ENCODE data around the gene LRRK1. TPM values are rescaled to one million over a fixed set of nuclear protein-coding genes. Genes with fewer than 3 reads are reported as not detected.
A peak's percentile ranks its signal among the peaks of the same experiment; 100 is the strongest.

LRRK1 gene
- total and polyA plus RNA-seq, 7 donors: 7.1 to 27.4 (median 10.2) TPM

DNA sequence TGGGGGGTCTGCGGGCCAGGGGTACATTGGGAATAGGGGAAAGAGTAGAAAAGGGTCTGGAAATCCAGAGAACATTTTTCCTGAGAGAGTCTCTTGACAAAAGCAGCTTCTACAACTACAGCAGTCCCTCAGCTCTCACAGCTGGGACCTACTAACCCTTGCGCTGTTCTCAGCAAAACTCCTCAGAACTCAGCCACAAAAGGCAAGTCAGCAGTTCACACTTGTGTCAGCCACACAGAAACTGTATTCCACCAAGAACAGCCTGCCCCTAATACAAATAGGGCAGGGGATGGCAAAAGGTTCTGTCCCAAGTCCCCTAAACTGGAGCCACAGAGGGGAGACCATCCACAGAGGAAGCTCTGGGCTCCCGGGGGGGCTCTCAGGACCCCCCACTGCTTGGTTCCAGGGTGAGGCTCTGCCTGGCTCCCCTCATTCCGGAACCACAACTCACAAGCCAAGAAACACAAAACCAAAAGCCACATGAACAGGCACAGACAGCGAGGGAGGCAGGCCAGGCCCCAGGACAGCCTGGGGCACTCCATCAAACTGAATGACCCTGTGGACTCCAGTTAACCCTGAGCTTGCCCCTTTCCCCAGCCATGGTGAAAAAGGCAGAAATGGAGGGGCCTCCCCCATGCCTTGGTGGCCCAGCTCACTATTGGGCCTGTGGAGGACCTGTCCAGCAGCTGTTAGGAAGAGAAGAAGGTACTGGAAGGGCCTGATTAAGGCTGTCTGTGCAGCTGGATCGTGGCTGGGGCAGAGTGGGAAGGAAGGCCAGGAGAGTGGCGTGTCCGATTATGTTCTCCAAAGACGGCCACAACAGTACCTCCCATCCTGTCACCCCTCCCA is 170.6 kb downstream of the LRRK1 start:
- Histone ChIP-seq H3K36me3 (no peaks in the 10 kb centered on the region), H3K4me3 (no peak overlapping the region), H3K9me3 (no peaks in the 10 kb centered on the region), H3K27ac (peak overlapping the region in 1 of 4 donors; percentile 60), H3K4me1 (peaks cover 0 to 23% (median 8%) of the 10 kb centered on the region in 4 donors), H3K27me3 (no peaks in the 10 kb centered on the region)
- no peak for DNase-seq
- TF ChIP-seq EP300 (IDR thresholded peaks at IDR 0.05) (no peak), POLR2A (IDR thresholded peaks at IDR 0.05) (no peak), POLR2AphosphoS5 (IDR thresholded peaks at IDR 0.05) (no peak)
- TF ChIP-seq, protein P1, sequence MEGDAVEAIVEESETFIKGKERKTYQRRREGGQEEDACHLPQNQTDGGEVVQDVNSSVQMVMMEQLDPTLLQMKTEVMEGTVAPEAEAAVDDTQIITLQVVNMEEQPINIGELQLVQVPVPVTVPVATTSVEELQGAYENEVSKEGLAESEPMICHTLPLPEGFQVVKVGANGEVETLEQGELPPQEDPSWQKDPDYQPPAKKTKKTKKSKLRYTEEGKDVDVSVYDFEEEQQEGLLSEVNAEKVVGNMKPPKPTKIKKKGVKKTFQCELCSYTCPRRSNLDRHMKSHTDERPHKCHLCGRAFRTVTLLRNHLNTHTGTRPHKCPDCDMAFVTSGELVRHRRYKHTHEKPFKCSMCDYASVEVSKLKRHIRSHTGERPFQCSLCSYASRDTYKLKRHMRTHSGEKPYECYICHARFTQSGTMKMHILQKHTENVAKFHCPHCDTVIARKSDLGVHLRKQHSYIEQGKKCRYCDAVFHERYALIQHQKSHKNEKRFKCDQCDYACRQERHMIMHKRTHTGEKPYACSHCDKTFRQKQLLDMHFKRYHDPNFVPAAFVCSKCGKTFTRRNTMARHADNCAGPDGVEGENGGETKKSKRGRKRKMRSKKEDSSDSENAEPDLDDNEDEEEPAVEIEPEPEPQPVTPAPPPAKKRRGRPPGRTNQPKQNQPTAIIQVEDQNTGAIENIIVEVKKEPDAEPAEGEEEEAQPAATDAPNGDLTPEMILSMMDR (IDR thresholded peaks at IDR 0.05): no peak
- intact Hi-C loops (cut with DNase I): loop anchor here (1.0 to 5.0 kb wide), 2 partner anchors 73 to 168 kb away; no protein-coding TSS in a partner anchor
- WGBS, 2 donors: 89 to 91% methylated on average over 9 of the region's 9 CpGs

- DNase-seq: no peak
- intact Hi-C loops (cut with DNase I): no loop called here
- H3K9me3 ChIP-seq: no peaks in the 10 kb centered on the region
- no peak overlapping the region for H3K4me3 ChIP-seq
- H3K27ac ChIP-seq: peak overlapping the region in 1 of 4 donors; percentile 60
- peaks cover 0 to 23% (median 8%) of the 10 kb centered on the region in 4 donors for H3K4me1 ChIP-seq
- 89 to 93% methylated on average over 2 of the region's 2 CpGs for WGBS, 2 donors
- no peaks in the 10 kb centered on the region for H3K36me3 ChIP-seq
- no peaks in the 10 kb centered on the region for H3K27me3 ChIP-seq
- TF ChIP-seq POLR2AphosphoS5 (IDR thresholded peaks at IDR 0.05) (no peak), EP300 (IDR thresholded peaks at IDR 0.05) (no peak), POLR2A (IDR thresholded peaks at IDR 0.05) (no peak)
- TF ChIP-seq, protein P1 (IDR thresholded peaks at IDR 0.05): no peak
These were observed 171.3 kb downstream of the LRRK1 start for GRCh38 chr15:101090428-101090790.

DNA sequence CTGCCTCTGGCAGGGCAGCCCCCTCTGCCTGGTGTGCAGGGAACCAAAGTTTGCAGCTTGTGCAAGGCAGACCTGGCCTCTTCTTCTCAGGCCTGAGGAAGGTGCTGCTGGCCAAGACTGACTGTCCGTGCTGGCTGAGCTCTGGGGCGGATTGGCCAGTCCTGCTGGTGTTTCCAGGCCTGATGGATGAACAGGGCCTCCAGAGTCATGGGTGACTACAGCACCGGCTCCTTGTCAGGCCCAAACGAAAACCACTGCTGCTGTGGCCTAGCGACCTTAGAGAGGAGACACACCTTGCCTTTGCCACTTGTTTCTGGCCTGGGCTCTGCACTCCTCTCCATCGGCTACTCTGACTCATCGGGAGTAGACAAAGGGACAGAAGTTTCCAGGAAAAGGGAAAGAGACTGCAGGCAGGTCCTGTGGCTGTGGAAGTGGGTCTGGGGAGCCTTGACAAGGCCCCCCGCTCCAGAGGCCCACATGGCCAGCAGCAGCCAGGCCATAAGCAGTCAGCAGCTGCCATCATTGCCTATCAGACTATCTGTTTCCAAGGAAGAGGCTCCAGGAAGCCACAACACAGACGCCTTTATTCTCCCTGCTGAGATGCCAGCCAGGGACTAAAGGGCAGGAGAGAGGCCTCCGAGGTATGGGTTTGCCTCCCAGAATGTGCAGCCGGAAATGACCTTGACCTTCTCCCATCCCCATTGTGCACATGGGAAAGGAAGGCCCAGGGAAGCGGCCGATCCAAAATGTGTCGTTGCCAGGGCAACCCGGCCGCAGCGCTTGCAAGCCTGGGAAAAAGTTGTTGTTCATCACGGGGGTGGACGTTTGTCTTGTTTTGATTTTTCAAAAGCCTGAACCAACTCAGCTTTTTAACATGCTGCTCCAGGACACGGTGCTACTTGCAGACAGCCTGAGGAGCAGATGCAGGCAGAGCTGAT is 172.2 kb downstream of the LRRK1 start:
- Histone ChIP-seq H3K4me1 (peaks cover 0 to 23% (median 8%) of the 10 kb centered on the region in 4 donors), H3K36me3 (no peaks in the 10 kb centered on the region), H3K27ac (peak overlapping the region; percentile 47 to 62 (median 58)), H3K4me3 (no peak overlapping the region), H3K9me3 (no peaks in the 10 kb centered on the region), H3K27me3 (no peaks in the 10 kb centered on the region)
- DNase-seq: no peak
- intact Hi-C loops (cut with DNase I): no loop called here
- WGBS, 2 donors: 75 to 79% methylated on average over 20 of the region's 20 CpGs
- no peak for TF ChIP-seq POLR2A (IDR thresholded peaks at IDR 0.05)
- TF ChIP-seq EP300 (IDR thresholded peaks at IDR 0.05): no peak
- TF ChIP-seq, protein P1 (IDR thresholded peaks at IDR 0.05): no peak
- TF ChIP-seq POLR2AphosphoS5 (IDR thresholded peaks at IDR 0.05): no peak

- Histone ChIP-seq H3K4me1 (peaks cover 0 to 23% (median 8%) of the 10 kb centered on the region in 4 donors), H3K27ac (peak overlapping the region; percentile 47 to 62 (median 58)), H3K27me3 (no peaks in the 10 kb centered on the region), H3K36me3 (no peaks in the 10 kb centered on the region), H3K9me3 (no peaks in the 10 kb centered on the region), H3K4me3 (no peak overlapping the region)
- intact Hi-C loops (cut with DNase I): no loop called here
- TF ChIP-seq, protein P1 (IDR thresholded peaks at IDR 0.05): no peak
- no peak for TF ChIP-seq EP300 (IDR thresholded peaks at IDR 0.05)
- 80 to 86% methylated on average over 11 of the region's 11 CpGs for WGBS, 2 donors
- no peak for DNase-seq
These were observed 173.2 kb downstream of the LRRK1 start for GRCh38 chr15:101092156-101092866.

All from sigmoid colon (tissue), 7 donors.